ELR (cell line): ENCODE measurements around the gene TRIM15.

Experiments
- DNase-seq: peaks from one replicate; pipeline ENCODE4 v3.0.0-alpha.2; 2015; ENCODE audit warnings: low read depth

TRIM15 gene

GRCh38 chr6:30145818-30146217, 17.5 kb upstream of the TRIM15 start:
- no peak for DNase-seq

GRCh38 chr6:30147096-30147495, 16.2 kb upstream of the TRIM15 start:
- DNase-seq: no peak

- DNase-seq: no peak
Measured at GRCh38 chr6:30149234-30149633, 14.1 kb upstream of the TRIM15 start.

DNA sequence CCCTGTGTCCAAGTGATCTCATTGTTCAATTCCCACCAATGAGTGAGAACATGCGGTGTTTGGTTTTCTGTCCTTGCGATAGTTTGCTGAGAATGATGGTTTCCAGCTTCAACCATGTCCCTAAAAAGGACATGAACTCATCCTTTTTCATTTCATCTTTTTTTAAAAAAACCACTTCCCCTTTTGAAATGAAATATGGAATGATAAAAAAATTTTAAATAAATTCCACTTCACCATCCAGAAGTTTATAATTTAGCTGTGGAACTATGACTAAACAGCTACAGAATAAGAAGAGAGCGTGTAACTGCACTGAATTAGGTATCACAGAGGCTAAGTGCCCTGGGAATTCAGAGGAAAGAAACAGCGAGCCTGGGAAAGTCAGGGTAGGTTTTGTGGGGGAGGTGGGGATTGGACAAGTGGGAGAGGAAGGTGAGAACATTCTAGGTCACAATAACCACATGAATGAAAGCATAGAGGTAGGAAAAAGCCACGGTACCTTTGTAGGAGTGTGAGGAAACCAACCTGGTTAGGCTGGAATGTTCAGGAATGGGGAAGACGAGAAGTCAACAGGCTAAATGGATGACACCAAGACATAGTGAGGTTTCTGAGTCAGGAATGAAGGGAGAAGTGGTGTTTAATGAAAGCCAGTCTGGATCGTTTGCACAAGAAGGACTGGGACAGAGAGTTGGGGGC, 13.3 kb upstream of the TRIM15 start:
- DNase-seq: no peak

DNA sequence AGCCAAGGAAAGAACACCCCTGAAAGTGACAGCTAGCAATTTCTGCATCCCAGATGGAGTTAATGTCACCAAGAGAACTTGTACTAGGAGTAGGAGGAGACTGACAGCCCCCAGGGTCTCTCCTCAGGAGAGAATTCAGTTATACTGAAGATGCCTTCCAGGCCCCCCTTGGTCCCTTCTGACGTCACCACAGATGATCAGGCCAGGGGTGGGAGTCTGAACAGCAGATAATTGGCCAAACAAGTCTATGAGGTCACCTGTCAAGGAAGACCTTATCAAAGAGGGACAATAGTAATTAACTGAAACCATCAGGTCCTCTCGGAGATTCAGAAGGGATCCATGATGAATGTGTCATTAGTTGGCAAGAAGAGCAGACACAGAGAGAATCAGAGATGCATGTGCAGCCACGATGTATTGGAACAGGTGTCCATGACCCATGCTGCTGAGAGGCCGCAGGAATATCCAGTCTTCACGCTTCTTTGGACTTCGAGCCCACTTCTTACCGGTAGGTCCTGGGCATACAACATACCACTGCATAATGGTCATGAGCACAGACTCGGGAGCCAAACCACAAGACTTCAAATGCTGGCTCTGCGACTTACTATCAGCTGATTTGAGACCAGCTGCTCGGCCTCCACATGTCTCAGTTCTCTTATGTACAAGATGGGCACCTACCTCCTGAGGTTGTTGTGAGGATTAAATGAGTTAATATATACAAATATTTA, 12.5 kb upstream of the TRIM15 start:
- no peak for DNase-seq

DNA sequence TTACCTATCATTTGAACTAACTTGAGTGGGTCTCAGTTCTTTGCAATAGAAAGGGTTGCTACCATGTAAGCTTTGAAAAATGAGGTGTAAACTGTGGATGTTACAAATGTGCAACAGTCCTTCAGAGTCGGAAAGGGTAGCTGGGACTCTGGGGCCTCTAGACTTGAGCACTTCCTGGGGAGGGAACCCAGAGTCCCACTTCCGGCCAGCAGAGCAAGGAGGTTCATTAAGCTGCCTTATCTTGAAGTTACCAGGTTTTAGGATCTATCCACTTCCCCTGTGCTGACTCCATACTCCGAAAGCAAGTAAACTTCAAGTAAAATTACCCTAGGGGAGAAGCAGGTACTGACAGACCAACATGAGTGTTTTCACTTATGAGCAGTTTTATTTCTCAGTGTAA, 11.8 kb upstream of the TRIM15 start:
- DNase-seq: no peak

DNA sequence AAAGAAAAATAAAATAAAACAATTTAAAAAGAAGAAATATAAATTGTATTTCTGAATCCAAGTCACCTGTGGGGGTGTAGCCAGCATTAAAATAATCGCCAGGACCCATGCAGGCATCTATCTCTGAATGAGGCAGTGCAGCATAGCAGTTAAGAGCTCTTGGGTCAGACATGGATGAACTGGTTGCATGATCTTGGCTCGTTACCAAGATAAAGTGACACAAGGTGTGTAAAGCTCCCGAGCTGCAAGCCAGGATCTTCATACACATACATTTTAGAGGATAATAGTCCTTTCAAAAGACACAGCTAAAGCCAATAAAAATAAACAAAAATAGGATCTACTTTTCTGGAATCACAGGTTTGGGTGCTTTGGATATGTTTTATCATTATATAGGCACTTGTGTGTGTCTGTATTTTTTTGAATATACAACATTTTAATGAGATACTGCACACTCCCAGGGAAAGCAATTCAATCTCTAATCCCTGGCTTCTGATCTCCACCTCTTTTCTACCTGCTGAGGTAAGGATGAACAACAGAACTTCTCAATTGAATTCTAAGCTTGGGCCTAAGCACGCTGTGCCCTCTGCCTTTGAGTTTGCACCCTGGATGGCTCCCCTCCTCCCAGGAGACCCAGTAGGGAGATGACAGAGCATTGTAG, 11.2 kb upstream of the TRIM15 start:
- DNase-seq: no peak

GRCh38 chr6:30152910-30153610, 10.3 kb upstream of the TRIM15 start:
- no peak for DNase-seq

GRCh38 chr6:30154061-30154460, 9.3 kb upstream of the TRIM15 start:
- DNase-seq: no peak

- DNase-seq: peak; percentile 86
Measured at GRCh38 chr6:30154709-30155519, 8.4 kb upstream of the TRIM15 start.

DNA sequence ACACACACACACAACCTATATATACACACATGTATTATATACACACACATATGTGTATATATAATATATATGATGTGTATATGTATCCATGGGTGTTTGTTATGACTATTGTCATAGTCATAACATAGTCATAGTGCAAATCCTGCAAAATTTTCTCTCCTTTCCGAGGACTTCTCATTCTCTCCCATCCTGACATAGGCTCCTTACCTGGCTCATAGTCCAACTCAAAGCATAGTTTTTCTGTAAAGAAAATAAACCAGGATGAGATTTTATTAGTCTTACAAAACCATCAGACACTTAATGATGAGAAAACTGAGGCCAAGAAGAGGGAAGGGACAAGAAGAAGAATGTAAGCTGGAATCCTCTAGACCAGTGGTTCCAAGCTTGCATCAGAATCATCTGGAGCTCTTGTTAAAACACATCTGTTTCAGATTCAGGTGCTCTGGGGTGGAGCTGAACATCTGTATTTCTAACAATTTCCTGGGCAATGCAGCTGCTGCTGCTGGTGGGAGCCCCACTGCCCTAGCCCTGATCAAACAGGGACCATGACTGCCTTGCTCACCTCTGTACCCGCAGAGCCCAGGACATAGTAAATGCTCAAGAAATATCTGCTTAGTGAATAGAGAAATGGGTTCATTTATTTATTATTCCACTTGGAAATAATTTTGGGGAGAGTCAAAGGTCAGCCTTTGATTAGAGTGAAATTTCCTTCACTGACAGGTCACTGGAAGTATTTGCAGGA, 7.7 kb upstream of the TRIM15 start:
- peak; percentile 45 for DNase-seq

- peak; percentile 55 for DNase-seq
Measured at GRCh38 chr6:30156262-30156599, 7.1 kb upstream of the TRIM15 start.

DNA sequence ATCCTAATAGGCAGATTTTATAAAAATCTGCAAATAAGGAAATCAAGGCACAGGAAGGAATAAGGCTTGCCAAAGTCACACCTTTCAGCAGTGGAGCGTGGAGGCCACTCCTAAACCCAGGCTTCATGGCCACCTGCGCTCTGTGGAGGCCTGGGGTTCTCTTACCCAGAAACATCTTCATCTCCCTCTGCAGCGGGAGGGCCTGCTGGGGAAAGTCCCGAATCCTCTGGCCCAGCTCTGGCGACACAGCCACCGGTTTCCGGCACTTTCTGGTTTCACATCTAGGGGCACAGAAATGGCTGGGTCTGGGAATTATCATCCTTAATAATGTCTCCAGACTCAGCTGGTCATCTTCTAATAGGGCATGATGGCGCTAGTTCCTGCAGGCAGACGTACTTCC, 6.6 kb upstream of the TRIM15 start:
- no peak for DNase-seq

GRCh38 chr6:30157581-30157980, 5.8 kb upstream of the TRIM15 start:
- no peak for DNase-seq

- no peak for DNase-seq
Measured at GRCh38 chr6:30157999-30158398, 5.3 kb upstream of the TRIM15 start.

- no peak for DNase-seq
Measured at GRCh38 chr6:30158475-30159040, 4.8 kb upstream of the TRIM15 start.

GRCh38 chr6:30160008-30160784, 3.1 kb upstream of the TRIM15 start:
- DNase-seq: no peak

DNA sequence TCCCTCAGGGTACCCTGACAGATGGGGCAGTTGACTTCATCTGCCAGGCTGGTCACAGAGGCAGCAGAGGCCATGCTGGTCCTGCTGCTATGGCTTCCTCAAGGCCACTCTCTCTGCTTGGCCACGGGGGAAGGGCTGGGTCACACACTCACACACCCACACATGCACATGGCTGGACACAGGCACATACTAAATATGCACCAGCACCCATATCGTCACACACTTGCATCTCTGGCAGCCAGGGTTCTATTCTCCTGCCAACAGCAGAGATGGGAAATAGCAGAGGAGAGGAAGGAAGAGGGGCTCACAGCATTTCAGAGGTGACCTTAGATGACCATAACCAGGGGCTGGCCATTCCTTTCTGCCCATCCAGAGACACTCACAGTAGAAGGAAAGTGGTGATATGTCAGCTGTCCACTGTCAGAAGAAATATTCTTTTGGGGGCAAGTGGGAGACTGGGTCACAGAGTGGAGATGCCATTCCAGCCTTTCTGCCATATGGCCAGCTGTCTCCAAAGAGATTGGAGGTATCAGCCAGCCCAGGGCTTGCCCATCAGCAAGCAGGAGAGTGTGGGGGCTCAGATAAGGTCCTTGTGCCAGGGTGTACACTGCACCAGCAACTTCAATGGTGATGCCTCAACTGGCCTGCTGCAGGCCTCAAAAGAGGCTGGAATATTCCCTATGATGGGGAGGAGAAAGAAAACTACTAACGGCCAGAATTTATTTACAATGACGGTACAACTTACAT, 2.4 kb upstream of the TRIM15 start, which contains the start of gene TRIM10:
Gene TRIM10 (minus strand): TSS at position 427 of the 747 bp plus-strand sequence. CDS start 353 bp downstream, at position 74.
- DNase-seq: no peak
